Activated T-cell treated with anti-CD3 and anti-CD28 coated beads, Interleukin-2, amount 50 U/mL, for 72 hours (primary cell): ENCODE measurements around the gene GPR75. TPM values are rescaled to one million over a fixed set of nuclear protein-coding genes. Genes with fewer than 3 reads are reported as not detected.
"Not testable (repeated sequence)": the region's sequence is repeated elsewhere in the genome, so short reads cannot be mapped to it uniquely, and the experiment has no call there.

ENCODE experiments used
- ATAC-seq, 2 donors: fragments of 150-1000 bp; cut with Tn5 transposase; replicated peaks in 1 of 2; 2 replicates each; pipeline ENCODE4 v1.10.0; 2021; ENCODE audit warnings: moderate library complexity in 2 of 2, mild to moderate bottlenecking in 1 of 2
- DNase-seq, 2 donors: peaks; one replicate each; pipeline ENCODE4 v3.0.0; 2021 to 2022; ENCODE audit warnings: mixed read lengths in 1 of 2
- H3K27ac Mint-ChIP-seq: one replicate; pipeline ENCODE4 v1.8.0; 2022; ENCODE audit warnings: mild to moderate bottlenecking, moderate library complexity, mixed read lengths
- H3K27me3 Mint-ChIP-seq: one replicate; pipeline ENCODE4 v1.8.0; 2022; ENCODE audit warnings: low read depth, mixed read lengths
- H3K36me3 Mint-ChIP-seq, 2 donors: one replicate each; pipeline ENCODE4 v1.8.0; 2022; ENCODE audit warnings: mixed read lengths in 2 of 2, mild to moderate bottlenecking in 1 of 2; ENCODE audit not compliant: insufficient read depth in 2 of 2
- H3K4me1 Mint-ChIP-seq: one replicate; pipeline ENCODE4 v1.8.0; 2022; ENCODE audit warnings: low read depth, mixed read lengths
- H3K4me3 Mint-ChIP-seq, 2 donors: one replicate each; pipeline ENCODE4 v1.8.0; 2022; ENCODE audit warnings: mild to moderate bottlenecking in 2 of 2, mixed read lengths in 2 of 2, moderate library complexity in 2 of 2
- H3K9me3 Mint-ChIP-seq, 2 donors: one replicate each; pipeline ENCODE4 v1.8.0; 2022; ENCODE audit warnings: mixed read lengths in 2 of 2
- total RNA-seq, 2 donors: library from RNA; stranded (reverse); gene quantifications; one replicate each; pipeline ENCODE4 v1.2.3, GENCODE V29; 2022

The GPR75 gene
- total RNA-seq, 2 donors from 2014 or later = 1.0 to 1.2 TPM

GRCh38 chr2:53842891-53843290 is 16.9 kb downstream of the GPR75 start:
- H3K27me3 Mint-ChIP-seq = no peaks in the 10 kb centered on the region
- DNase-seq (no peak), ATAC-seq (no peak)
- H3K27ac Mint-ChIP-seq = peak overlapping the region; percentile 69
- H3K4me3 Mint-ChIP-seq = no peak overlapping the region
- no peaks in the 10 kb centered on the region for H3K4me1 Mint-ChIP-seq
- no peaks in the 10 kb centered on the region for H3K9me3 Mint-ChIP-seq
- H3K36me3 Mint-ChIP-seq = no peaks in the 10 kb centered on the region

- not testable (repeated sequence) for H3K27me3 Mint-ChIP-seq, H3K4me1 Mint-ChIP-seq, H3K27ac Mint-ChIP-seq, H3K4me3 Mint-ChIP-seq, H3K9me3 Mint-ChIP-seq, H3K36me3 Mint-ChIP-seq, DNase-seq, ATAC-seq
Observed at GRCh38 chr2:53841651-53842050, 18.1 kb downstream of the GPR75 start.

- DNase-seq (no peak), ATAC-seq (no peak)
- Mint-ChIP-seq H3K27me3 (no peaks in the 10 kb centered on the region), H3K27ac (no peak overlapping the region), H3K36me3 (peaks cover 0 to 1% of the 10 kb centered on the region in 2 donors), H3K4me3 (no peak overlapping the region), H3K4me1 (no peaks in the 10 kb centered on the region), H3K9me3 (no peaks in the 10 kb centered on the region)
Observed at GRCh38 chr2:53840580-53840979, 19.2 kb downstream of the GPR75 start.

- H3K36me3 Mint-ChIP-seq, H3K4me3 Mint-ChIP-seq, H3K9me3 Mint-ChIP-seq, H3K27ac Mint-ChIP-seq, ATAC-seq, DNase-seq, H3K4me1 Mint-ChIP-seq, H3K27me3 Mint-ChIP-seq: not testable (repeated sequence)
Observed at GRCh38 chr2:53829980-53830290, 29.8 kb downstream of the GPR75 start.

- no peak for ATAC-seq
- no peak for DNase-seq
- H3K4me3 Mint-ChIP-seq = no peak overlapping the region
- no peak overlapping the region for H3K27ac Mint-ChIP-seq
- H3K36me3 Mint-ChIP-seq = peaks cover 2% of the 10 kb centered on the region in 2 donors
- no peaks in the 10 kb centered on the region for H3K9me3 Mint-ChIP-seq
- no peaks in the 10 kb centered on the region for H3K4me1 Mint-ChIP-seq
- no peaks in the 10 kb centered on the region for H3K27me3 Mint-ChIP-seq
Observed at GRCh38 chr2:53829273-53829979, 30.3 kb downstream of the GPR75 start.

GRCh38 chr2:53828331-53828730 is 31.4 kb downstream of the GPR75 start:
- Mint-ChIP-seq H3K27ac (no peak overlapping the region), H3K9me3 (no peaks in the 10 kb centered on the region), H3K27me3 (no peaks in the 10 kb centered on the region), H3K36me3 (peaks cover 0 to 2% of the 10 kb centered on the region in 2 donors), H3K4me3 (no peak overlapping the region), H3K4me1 (no peaks in the 10 kb centered on the region)
- DNase-seq (no peak), ATAC-seq (no peak)

GRCh38 chr2:53827398-53828175 is 32.2 kb downstream of the GPR75 start:
- no peaks in the 10 kb centered on the region for H3K9me3 Mint-ChIP-seq
- DNase-seq (no peak), ATAC-seq (no peak)
- no peaks in the 10 kb centered on the region for H3K27me3 Mint-ChIP-seq
- H3K27ac Mint-ChIP-seq = no peak overlapping the region
- no peak overlapping the region for H3K4me3 Mint-ChIP-seq
- no peaks in the 10 kb centered on the region for H3K4me1 Mint-ChIP-seq
- peaks cover 0 to 2% of the 10 kb centered on the region in 2 donors for H3K36me3 Mint-ChIP-seq

GRCh38 chr2:53826587-53827397 is 33.0 kb downstream of the GPR75 start:
- DNase-seq (no peak), ATAC-seq (no peak)
- Mint-ChIP-seq H3K27me3 (no peaks in the 10 kb centered on the region), H3K4me1 (no peaks in the 10 kb centered on the region), H3K27ac (no peak overlapping the region), H3K9me3 (no peaks in the 10 kb centered on the region), H3K36me3 (peaks cover 0 to 2% of the 10 kb centered on the region in 2 donors), H3K4me3 (no peak overlapping the region)

GRCh38 chr2:53826030-53826410 is 33.7 kb downstream of the GPR75 start:
- Mint-ChIP-seq H3K4me1 (no peaks in the 10 kb centered on the region), H3K4me3 (no peak overlapping the region), H3K27ac (no peak overlapping the region), H3K36me3 (peaks cover 0 to 2% of the 10 kb centered on the region in 2 donors), H3K27me3 (no peaks in the 10 kb centered on the region), H3K9me3 (no peaks in the 10 kb centered on the region)
- no peak for DNase-seq
- ATAC-seq = no peak

- H3K27me3 Mint-ChIP-seq, H3K27ac Mint-ChIP-seq, H3K4me1 Mint-ChIP-seq, ATAC-seq, H3K4me3 Mint-ChIP-seq, H3K9me3 Mint-ChIP-seq, H3K36me3 Mint-ChIP-seq: not testable (repeated sequence)
- DNase-seq = peak; percentile 10 to 16
Observed at GRCh38 chr2:53823639-53824038, 36.1 kb downstream of the GPR75 start.

GRCh38 chr2:53821810-53822209 is 38.0 kb downstream of the GPR75 start:
- ATAC-seq (no peak), DNase-seq (no peak)
- H3K36me3 Mint-ChIP-seq = peaks cover 0 to 9% of the 10 kb centered on the region in 2 donors
- H3K27ac Mint-ChIP-seq = no peak overlapping the region
- no peaks in the 10 kb centered on the region for H3K4me1 Mint-ChIP-seq
- H3K27me3 Mint-ChIP-seq = no peaks in the 10 kb centered on the region
- no peaks in the 10 kb centered on the region for H3K9me3 Mint-ChIP-seq
- H3K4me3 Mint-ChIP-seq = no peak overlapping the region

GRCh38 chr2:53820711-53821110 is 39.1 kb downstream of the GPR75 start:
- Mint-ChIP-seq H3K27me3 (no peaks in the 10 kb centered on the region), H3K4me1 (no peaks in the 10 kb centered on the region), H3K9me3 (no peaks in the 10 kb centered on the region), H3K4me3 (no peak overlapping the region), H3K36me3 (peaks cover 0 to 9% of the 10 kb centered on the region in 2 donors), H3K27ac (no peak overlapping the region)
- DNase-seq (no peak), ATAC-seq (no peak)

- H3K27ac Mint-ChIP-seq = no peak overlapping the region
- H3K4me3 Mint-ChIP-seq = no peak overlapping the region
Observed at GRCh38 chr2:53820048-53820447, 39.7 kb downstream of the GPR75 start.

More at GRCh38 chr2:53820048-53820447, 39.7 kb downstream of the GPR75 start:
- H3K36me3 Mint-ChIP-seq = peaks cover 0 to 16% of the 10 kb centered on the region in 2 donors
- no peaks in the 10 kb centered on the region for H3K27me3 Mint-ChIP-seq
- H3K4me1 Mint-ChIP-seq = no peaks in the 10 kb centered on the region
- DNase-seq (no peak), ATAC-seq (no peak)
- H3K9me3 Mint-ChIP-seq = no peaks in the 10 kb centered on the region
